ENCODE results near the gene PMP22. TPM values are rescaled to one million over a fixed set of nuclear protein-coding genes. Genes with fewer than 3 reads are reported as not detected.

Gene PMP22
- total RNA-seq, 4 donors from 2014 or later: 260 to 386 (median 339) TPM

DNA sequence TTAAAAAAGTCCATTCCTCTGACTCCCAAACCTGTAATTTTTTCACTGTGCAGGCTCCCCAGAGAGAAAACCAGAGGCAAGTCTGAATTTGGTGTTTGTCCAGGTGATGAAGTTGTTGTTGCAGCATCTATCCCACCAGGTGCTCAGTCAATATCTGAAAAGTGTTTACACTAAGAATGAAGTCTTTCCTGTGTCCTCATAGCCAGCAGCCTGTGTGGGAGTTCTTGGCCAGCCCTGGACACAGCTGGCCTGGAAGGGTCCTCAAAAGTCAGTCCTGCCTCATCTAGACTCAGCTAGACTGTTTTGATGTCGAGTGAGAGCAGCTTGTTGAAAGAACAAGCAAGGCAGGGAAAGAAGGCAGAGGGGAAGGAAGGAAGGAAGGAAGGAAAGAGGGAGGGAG lies 3.3 kb upstream of the PMP22 start:
- TF ChIP-seq, protein P1, sequence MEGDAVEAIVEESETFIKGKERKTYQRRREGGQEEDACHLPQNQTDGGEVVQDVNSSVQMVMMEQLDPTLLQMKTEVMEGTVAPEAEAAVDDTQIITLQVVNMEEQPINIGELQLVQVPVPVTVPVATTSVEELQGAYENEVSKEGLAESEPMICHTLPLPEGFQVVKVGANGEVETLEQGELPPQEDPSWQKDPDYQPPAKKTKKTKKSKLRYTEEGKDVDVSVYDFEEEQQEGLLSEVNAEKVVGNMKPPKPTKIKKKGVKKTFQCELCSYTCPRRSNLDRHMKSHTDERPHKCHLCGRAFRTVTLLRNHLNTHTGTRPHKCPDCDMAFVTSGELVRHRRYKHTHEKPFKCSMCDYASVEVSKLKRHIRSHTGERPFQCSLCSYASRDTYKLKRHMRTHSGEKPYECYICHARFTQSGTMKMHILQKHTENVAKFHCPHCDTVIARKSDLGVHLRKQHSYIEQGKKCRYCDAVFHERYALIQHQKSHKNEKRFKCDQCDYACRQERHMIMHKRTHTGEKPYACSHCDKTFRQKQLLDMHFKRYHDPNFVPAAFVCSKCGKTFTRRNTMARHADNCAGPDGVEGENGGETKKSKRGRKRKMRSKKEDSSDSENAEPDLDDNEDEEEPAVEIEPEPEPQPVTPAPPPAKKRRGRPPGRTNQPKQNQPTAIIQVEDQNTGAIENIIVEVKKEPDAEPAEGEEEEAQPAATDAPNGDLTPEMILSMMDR (IDR thresholded peaks at IDR 0.05; ENCODE audit: low read depth): no peak

DNA sequence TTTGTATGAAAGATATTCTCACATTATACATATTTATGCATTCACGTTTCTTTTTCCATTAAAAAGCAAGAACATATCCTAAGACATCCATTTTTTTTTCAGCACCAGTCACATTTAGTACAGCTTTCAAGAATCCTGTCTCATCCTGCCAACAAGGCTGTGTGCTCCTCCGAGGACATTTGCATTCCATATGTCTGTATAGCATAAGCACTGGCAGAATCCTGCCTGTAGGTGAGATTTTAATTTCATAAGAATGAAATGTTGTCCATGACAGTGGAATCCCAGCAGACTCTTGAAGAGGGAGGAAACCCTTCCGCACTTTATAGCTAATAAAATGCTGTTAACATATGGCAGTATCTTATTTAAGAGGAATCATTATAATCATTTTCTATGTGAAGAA lies 2.9 kb upstream of the PMP22 start:
- TF ChIP-seq, protein P1 (IDR thresholded peaks at IDR 0.05; ENCODE audit: low read depth): no peak

DNA sequence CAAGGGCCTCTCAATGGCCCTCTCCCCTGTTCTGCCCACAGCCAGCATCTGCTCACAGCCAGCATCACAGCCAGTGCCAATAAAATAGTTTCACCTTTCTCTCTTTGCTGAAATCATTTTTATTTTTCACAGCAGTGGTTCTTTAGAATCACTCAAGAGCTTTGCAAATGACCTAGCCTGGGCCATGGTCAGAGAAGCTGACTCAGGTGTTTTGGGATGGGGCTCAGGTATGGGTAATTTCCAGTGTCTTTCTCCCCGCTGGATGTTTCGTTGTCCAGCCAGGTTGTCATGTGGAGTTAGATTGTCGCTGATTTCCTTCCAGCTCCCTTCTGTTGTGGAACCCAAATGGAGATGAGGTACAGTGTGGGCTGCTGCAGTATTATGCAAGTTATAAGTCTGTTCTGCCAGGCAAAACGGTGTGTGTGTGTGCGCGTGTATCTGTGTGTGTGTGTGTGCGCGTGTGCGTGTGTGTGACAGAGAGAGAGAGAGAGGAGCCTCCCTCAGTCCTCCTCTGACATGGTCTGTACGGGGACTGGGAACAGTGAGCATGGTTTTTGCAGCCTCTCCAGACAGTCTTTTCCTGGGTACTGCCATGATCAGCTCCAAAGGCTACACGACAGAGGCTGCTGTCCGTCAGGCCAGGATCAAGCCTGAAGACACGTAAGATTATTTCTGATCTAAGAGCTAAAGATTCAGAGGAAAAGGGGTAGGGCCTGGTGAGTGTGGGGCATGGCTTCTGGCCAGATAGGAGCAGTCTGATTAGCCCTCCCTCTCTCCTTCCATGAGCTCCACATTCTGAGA lies 1.4 kb upstream of the PMP22 start:
- TF ChIP-seq, protein P1 (IDR thresholded peaks at IDR 0.05; ENCODE audit: low read depth): no peak

DNA sequence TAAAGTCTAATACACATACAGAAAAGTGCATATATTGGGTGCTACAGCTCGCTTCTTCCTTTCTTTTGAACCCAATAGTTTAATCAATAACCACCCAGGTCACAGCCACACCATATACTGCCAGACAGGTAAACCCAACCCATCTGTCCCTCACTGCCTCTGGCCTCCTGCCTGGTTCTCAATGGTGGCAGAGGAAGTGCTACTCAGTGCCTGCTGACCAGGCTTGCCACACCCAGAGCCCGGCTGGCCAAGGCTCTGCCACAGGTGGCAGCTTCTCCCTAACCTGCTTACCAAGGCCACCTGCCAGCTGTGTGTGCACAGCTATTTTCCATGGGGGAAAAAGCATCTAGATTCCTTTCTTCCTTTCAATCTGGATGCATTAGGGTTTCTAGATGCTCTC lies 584 bp downstream of the PMP22 start:
- TF ChIP-seq, protein P1 (IDR thresholded peaks at IDR 0.05; ENCODE audit: low read depth): no peak

DNA sequence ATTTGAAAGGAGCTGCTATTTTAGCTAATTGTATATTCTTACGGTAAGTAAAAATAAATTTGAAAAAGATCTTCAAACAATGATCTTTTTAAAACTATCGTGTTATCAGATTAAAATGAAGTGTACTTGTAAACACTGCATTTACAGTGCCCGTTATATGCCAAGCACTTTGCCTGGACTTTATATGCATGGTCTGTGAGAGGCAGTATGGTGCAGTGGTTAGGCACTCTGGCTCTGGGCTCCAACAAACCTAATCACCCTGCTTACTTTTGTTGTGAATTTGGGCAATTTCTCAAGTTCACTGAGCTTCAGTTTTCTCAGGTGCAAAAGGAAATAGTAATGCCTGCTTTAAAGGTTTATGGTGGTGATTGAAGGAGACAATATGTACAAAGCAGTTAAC lies 1.4 kb downstream of the PMP22 start:
- TF ChIP-seq, protein P1 (IDR thresholded peaks at IDR 0.05; ENCODE audit: low read depth): no peak

DNA sequence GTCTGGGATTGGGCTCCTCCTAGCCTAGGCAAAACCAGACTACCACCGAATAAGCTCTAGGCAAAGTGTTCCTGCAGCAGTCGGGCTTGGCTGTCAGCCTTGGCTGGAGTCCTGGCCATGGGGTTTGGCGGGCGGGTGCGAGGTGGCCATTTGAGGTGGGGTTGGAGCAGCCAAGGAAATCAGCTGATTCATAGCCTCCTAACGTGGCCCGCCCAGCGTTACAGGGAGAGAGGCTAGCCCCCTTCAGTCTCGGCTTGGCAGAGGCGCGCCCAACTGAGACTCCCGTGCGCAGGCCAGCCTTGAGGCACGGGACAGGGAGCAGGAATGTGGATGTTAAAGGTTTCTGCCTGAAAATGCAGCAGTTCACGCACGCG lies 1.9 kb downstream of the PMP22 start:
- TF ChIP-seq, protein P1 (IDR thresholded peaks at IDR 0.05; ENCODE audit: low read depth): no peak

DNA sequence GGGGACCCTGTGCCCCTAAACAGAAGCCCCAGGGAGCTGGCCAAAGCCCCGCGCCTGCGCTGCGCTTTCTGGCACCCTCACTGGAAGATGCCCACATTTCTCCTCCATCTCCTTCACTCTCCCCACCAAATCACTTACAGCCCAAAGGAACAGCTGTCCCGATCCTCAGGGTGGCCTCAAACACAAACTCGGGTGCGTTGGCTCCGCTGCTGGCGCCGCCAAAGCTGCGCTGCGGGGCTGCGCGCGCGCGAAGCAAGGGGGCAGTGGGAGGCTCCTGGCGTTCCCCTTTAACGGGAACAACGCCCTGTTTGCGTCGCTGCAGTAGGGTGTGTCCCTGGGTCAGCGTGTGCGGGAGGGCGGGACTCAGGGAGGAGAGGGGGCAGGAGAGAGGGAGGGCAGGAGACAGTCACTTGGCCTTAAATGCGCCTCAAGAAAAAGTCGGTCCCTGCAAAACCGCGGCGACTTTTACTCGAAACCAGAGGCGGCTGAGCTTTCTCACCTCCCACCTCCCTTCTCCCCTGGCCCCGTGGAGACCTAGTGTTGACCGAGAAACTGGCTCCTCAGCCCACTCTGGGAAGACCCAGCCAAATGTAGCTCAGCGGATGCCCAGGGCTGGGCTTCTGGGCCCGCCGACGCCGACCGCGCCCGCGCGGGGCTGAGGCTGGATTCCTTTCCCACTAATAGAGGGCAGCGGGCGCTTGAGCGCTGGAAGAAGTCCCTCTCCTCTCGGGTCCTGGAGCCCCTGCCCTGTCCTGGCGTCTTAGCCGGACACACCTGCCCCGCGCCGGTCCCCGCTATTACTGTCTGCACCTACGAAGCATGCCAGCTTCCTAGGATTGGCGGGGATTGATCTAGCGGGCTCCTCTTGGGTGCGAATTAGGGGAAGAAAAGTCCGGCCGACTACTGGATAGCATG lies 2.6 kb downstream of the PMP22 start:
- TF ChIP-seq, protein P1 (IDR thresholded peaks at IDR 0.05; ENCODE audit: low read depth): no peak

Measured in subcutaneous adipose tissue (tissue), 4 donors.